RWPE1 (cell line): Measurements from ENCODE around the gene SULT1A1.
"Not testable (repeated sequence)": the region's sequence is repeated elsewhere in the genome, so short reads cannot be mapped to it uniquely, and the experiment has no call there.

Source experiments
- CTCF ChIA-PET: fragments of 350-600 bp; sonication (Branson Sonifier 250); formaldehyde crosslinking; extraction: SDS; loops from one replicate; lab custom pipeline; 2021; lab: Yijun Ruan, JAX
- POLR2A ChIA-PET: fragments of 400-600 bp; formaldehyde crosslinking; extraction: SDS; loops from one replicate; lab custom pipeline; 2020; ENCODE audit warnings: antibody characterized with exemption; ENCODE audit not compliant: low non-redundant PET; lab: Yijun Ruan, JAX
- DNase-seq: peaks from one replicate; pipeline ENCODE4 v3.0.0; 2012; ENCODE audit warnings: low spot score
- H3K27ac ChIP-seq: fragments of 450-650 bp; 2 replicates; pipeline ENCODE4 v1.5.1; 2017
- CTCF ChIP-seq: fragments of 450-650 bp; conservative IDR thresholded peaks from 2 replicates; pipeline ENCODE4 v1.5.1; 2017; ENCODE audit warnings: low read depth, mild to moderate bottlenecking

The SULT1A1 gene

GRCh38 chr16:28603381-28604185 lies 6.3 kb downstream of the SULT1A1 start:
- no peak for DNase-seq
- ChIA-PET CTCF (interaction anchor here (0.7 kb wide), 1 partner anchor 17 kb away, joined by 6 read pairs; no protein-coding TSS in a partner anchor), POLR2A (no interaction called here)
- no peak for TF ChIP-seq CTCF
- H3K27ac ChIP-seq: no peak overlapping the region

DNA sequence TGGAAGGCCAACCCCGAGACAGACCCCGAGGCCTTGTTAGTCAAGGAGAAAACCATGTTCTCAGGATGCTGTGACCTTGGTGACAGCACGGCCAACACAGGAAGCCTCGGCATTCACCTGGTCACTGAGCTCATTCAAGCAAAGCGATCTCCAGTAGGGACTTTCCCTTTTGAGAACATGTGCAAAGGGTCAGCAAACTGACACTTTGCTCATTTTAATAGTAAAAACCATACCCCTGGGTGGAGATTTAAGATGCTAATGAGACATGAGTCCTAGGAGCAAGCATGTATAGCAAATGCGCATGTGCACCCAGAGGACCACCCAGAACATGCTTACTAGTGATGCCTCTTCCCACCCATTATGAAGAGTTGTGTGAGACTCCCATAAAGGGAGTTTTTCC lies 7.3 kb downstream of the SULT1A1 start:
- ChIA-PET CTCF (no interaction called here), POLR2A (no interaction called here)
- no peak for TF ChIP-seq CTCF
- no peak overlapping the region for H3K27ac ChIP-seq
- no peak for DNase-seq

DNA sequence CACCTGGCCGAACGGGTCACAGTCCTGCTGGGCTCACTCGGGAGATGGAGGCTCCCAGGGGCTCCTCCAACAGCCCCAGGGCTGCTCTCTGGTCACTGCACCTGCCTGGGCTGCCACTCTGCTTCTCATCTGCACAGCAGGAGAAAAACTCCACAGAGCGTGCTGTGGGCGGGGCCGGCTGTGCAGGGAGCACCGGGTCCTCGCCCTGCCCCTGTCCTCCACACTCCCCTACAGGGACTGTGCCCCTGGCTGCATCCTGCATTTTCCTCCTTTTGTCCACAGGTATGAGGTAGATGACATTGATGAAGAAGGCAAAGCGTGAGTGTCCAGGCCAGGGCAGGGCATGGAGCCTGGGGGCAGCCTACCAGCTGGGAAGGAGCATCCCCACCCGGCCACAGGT lies 7.8 kb downstream of the SULT1A1 start:
- DNase-seq, POLR2A ChIA-PET, CTCF ChIA-PET, H3K27ac ChIP-seq: not testable (repeated sequence)

DNA sequence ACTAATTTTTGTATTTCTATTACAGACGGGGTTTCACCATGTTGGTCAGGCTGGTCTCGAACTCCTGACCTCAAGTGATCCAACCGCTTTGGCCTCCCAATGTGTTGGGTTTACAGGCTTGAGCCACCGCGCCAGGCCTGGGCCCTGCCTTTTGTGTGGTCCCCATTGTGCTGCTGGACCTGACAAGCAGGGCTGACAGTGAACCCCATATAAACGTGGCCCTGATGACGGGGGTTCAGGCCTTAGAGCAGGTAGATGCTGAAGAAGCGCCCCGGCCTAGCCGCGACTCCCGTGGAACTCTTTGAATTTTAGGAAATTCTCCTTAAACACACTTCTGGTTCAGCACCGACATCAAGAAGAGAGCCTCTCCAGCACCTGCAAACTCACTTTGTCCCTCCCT lies 8.3 kb downstream of the SULT1A1 start:
- CTCF ChIA-PET: not testable (repeated sequence)

DNA sequence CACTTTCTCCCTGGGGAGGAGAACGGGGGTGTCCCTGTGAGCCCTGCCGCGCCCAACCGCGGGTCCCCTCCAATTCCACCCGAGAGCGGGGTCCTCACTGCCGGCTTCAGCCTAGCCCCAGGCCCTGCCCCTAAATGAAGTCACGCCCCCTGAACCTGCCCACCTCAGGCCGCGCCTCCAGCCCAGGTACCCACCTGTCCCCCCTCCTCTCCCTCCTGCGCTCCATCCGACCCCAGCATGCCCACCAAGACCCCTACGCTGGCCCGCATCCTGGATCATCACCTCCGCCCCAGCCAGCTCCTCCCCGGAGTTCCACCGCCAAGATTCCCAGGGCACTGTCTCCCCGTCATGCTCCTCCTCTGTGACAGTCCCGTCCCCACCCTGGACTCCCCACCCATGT lies 8.9 kb downstream of the SULT1A1 start:
- POLR2A ChIA-PET, CTCF ChIA-PET, H3K27ac ChIP-seq: not testable (repeated sequence)

More for the DNA sequence above, 8.3 kb downstream of the SULT1A1 start:
- DNase-seq, H3K27ac ChIP-seq, POLR2A ChIA-PET: not testable (repeated sequence)

GRCh38 chr16:28599377-28600285 lies 10.2 kb downstream of the SULT1A1 start:
- DNase-seq, POLR2A ChIA-PET, CTCF ChIA-PET, H3K27ac ChIP-seq: not testable (repeated sequence)

More for the DNA sequence above, 8.9 kb downstream of the SULT1A1 start:
- not testable (repeated sequence) for DNase-seq

DNA sequence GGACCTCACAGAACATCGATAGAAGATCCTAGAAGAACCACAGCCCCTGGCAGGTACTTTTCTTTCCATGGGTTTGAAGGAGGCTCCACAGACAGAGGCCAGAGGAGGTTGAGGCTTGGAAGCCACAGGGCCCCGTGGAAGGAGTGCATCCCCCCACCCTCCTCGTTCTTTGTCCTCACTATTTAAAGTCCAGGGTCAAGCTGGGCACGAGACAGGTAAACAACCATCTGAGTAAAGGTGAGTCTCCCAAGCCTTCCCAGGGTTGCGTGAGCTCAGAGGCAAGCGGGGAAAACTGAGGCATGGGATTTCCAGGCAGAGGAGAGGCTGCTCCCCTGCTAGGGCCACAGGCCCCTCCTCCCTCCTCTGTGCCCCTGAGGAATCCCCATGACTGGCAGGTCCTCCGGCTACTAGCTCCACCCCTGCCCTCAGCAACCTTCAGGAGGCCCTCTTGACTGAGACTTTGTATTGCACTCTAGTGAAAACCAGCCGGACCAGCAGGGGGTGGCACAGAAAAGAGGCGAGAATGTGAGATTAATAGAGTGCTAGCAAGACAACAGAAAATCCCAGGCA lies 12.1 kb downstream of the SULT1A1 start:
- POLR2A ChIA-PET: interaction anchor here (1.4 kb wide), 1 partner anchor 13 kb away, joined by 6 read pairs; no protein-coding TSS in a partner anchor

More for the DNA sequence above, 12.1 kb downstream of the SULT1A1 start:
- CTCF ChIA-PET: no interaction called here
- TF ChIP-seq CTCF: no peak
- no peak overlapping the region for H3K27ac ChIP-seq
- no peak for DNase-seq
